Measurements from ENCODE around the gene RFLNA.

DNA sequence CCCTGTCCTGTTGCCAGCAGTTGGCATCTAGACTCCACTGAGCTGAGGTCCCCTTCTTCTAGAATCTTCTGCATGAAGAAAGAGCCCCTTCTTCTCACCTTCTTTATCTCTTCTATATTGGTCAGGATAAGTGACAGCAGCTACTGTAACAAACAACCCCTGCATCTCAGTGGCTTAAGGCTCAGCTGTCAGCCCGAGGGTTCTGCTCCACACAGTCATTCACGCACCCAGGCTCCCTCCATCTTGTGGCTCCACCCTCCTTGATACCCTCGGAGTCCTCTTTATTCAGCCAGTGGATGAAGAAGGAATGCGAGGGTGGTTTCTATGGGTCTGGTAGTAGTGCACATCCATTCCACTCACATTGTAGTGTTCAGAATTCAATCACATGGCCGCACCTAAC is 10.5 kb upstream of the RFLNA start:
- TF ChIP-seq POLR2A (IDR thresholded peaks at IDR 0.05) (no peak), CTCF (IDR thresholded peaks at IDR 0.05) (no peak), POLR2AphosphoS5 (IDR thresholded peaks at IDR 0.05) (no peak)

All from suprapubic skin (tissue), 4 donors.